NCI-H1417 (cell line): Measurements from ENCODE around the gene PDE6C.
A peak's percentile ranks its signal among the peaks of the same experiment; 100 is the strongest.

Source experiments
- DNase-seq, 3 experiments: peaks; one replicate each; lab custom pipeline; 2025; lab: John Stamatoyannopoulos, UW

The PDE6C gene

GRCh38 chr10:93594518-93594917, 17.8 kb upstream of the PDE6C start:
- no peak for DNase-seq

DNA sequence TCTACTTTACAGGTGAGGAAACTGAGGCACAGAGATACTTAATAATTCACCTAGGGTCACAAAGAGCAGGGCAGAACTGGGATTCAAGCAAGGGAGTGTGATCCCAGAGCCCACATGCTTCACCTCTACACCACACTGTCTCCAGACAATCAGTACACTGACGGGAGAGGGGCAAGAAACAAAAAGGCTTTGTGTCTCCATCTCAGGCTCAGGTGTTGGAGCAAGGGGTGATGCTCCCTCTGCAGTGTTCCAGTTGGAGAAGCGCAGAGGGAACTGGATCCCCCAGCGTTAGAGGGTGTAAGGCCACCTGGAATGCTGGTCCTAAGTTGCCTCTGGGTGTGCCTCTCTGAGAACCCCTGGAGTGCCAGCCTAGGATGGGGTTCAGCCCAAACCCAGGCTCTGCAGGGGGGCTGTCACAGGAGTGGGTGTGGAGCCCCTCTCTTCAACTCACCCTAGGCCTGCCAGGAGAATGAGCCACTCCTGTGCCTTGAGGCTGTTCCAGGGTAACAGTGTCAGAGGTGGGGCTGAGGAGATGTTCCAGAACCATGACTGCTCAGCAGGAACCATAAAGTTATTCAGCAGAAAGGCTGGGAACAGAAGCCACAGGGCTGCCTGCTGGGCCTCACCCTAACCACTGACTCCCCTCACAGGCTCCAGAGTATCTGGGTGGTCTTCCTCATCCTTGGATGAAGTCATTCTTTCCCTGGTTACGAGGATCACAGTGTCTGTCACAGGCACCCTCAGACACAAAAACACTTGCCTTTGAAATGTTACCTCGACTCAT, 16.8 kb upstream of the PDE6C start:
- DNase-seq, result no peak

DNA sequence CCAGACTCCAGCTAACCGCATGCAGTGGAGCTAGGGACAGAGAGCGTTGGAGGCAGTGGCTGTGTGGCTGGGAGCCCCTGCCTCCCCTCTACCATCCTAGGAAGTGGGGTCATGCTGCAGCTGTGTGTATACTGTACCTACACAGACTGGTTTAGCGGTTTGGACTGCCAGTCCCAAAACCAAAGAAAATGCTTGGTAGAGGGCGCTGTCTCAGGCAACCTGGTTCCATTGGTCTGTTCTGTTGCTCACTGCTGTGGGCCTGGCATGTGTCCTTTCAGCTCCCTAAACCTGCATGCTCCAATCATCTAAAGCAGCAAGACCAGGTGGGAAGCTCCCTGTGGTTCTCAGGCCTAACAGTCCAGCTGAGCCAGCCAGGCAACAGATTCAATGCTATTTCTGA, 15.8 kb upstream of the PDE6C start:
- no peak for DNase-seq

DNA sequence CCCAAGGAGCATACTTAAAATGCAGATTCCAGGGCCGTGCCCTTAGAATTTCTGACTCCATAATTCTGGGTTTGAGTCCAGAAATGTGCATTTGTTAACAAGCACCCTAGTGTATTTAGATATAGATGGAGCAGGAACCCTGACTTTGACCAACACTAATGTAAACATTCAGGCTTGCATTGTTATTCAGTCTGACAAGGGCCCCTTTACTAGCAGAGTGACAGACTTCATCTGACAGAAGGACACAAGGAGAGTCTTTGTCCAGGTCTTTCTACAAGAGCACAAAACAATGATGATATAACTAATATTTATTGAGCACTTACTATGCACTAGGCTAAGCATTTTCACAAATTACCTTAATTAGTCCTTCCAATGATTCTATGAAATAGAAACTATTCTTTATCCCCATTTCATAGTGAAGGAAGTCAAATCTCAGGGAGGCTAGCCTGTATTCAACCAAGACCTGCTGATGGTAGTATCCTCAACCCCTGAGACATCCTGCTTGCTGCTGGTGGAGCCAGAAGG, 15.2 kb upstream of the PDE6C start:
- DNase-seq, result no peak

DNA sequence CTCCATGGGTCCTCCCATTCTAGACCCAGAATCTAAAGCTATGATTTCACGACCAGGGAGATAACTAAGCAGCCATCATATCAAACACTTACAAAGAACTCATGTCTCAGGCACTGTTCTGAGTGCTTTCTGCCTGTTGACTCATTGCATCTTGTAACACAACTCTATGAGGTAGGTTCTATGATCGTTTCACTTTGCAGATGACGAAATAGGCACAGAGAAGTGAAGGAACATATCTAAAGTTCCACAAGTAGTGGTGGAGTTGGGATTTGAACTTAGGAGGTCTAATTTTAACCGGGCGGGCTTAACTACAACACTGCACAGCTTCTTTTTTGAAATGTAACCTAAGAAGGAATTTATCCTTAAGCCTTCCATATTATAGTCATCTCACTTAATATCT, 14.2 kb upstream of the PDE6C start:
- no peak for DNase-seq

DNA sequence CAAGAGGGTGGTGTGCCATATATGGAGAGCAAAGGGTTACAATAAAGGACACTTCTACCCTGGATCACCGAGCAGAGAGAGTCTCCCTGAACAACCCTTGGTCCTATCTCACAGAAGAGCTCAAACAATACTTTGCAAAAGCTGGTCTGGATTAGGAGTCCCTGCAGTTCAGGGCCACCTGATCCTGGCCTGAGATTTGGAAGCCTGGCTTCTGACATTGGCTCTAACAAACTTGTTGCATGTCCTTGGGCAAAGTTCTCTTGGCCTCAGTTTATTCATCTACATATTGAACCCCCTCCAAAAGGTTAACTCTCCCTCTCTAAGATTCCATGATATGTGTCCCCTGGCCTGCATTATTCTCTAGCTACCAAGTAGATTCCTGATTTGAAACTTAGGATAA, 13.0 kb upstream of the PDE6C start:
- no peak for DNase-seq

GRCh38 chr10:93599778-93600177, 12.6 kb upstream of the PDE6C start:
- DNase-seq, result no peak

- DNase-seq, result peak in 1 of 3 experiments; percentile 11
These were observed 11.7 kb upstream of the PDE6C start for GRCh38 chr10:93600446-93601145.

DNA sequence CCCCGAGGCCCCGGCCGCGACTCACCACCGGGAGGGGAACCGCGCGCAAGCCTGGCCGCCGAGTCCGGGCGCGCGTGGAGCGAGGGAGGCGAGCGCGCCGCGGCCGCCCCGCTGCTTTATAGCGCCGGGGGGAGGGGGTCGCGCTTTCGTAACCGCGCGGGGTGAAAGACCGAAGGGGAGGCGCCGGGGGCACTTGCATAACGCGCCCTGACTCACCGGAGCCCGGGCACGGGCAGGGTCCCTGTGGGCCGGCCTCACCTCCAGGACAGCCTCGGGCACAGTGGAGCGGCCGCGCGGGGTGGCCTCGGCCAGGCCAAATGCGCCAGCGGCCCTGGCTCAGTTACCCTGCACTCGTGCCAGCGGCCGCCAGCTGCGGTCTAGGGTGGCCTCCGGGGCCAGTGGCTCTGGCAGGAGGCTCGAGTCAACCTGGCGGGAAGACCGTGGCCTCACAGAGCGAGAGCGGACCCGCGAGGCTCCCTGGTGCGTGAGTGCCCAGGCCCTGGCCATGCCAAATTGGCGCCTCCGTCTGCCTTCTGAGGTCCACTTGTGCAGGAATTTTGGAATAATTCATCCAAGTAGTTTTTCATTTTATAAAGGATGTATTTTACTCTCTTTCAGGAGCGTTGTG, 11.1 kb upstream of the PDE6C start, which contains the start of gene RBP4:
Gene RBP4, minus strand, starts transcription at position 90 of the 628 bp plus-strand sequence. CDS start 207 bp downstream, outside the sequence.
- peak in 2 of 3 experiments; percentile 8 to 22 for DNase-seq

- DNase-seq, result no peak
These were observed 10.6 kb upstream of the PDE6C start for GRCh38 chr10:93601774-93602162.

- DNase-seq, result no peak
These were observed 9.3 kb upstream of the PDE6C start for GRCh38 chr10:93603023-93603422.

- peak in 2 of 3 experiments; percentile 4 to 59 for DNase-seq
These were observed 8.2 kb upstream of the PDE6C start for GRCh38 chr10:93604146-93604545.

GRCh38 chr10:93608421-93608820, 3.9 kb upstream of the PDE6C start:
- no peak for DNase-seq

- DNase-seq, result no peak
These were observed 789 bp downstream of the PDE6C start for GRCh38 chr10:93613126-93613525.

DNA sequence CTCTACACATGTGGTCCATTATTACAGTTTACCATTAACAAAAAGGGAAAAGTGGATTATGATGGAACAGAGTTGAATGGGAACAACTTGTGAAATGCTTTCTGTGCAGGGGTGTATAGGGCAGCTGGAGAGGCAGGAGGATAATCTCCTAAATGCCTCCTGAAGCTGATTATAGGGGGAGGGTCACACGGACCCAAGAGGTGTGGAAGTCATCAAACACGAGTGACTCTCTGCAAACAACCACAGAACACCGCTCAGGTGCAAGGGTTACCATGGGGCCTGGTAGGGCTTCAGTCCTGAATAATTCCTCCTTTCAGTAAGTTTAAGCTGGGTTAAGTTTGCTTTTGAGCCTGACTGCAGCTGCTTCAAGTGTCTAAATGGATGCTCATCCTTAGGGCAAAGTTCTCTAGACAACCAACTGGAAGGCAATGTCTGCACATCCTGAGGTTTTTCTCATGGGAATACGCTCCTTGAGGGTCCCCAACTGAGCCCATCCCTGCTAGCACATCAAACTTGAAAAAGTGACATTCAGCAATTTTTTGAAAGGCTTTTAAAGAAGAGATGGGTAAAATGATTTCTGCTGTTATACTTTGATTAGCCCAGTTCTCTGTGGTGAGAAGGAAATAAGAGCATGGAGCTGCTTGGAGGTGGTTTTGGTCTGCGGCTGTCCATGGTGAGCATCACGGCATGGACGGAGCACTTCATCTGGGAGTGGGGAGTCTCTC, 1.9 kb downstream of the PDE6C start:
- no peak for DNase-seq

GRCh38 chr10:93615576-93616235, 3.4 kb downstream of the PDE6C start:
- DNase-seq, result no peak

GRCh38 chr10:93620925-93621324, 8.6 kb downstream of the PDE6C start:
- no peak for DNase-seq

DNA sequence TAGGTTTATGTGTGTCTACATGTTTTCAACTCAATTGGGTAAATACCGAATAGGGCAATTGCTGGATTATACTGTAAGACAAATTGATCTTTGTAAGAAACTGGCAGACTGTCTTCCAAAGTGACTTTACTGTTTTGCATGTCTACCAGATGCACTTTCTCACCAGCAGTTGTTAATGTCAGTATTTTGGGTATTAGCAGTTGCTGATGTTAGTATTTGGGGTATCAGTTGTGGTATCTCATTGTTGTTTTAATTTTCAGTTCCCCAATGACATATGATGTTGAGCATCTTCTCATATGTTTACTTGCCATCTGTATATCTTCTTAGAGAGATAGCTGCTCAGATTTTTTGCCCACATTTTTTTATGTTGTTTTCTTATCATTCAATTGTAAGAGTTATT, 10.6 kb downstream of the PDE6C start:
- no peak for DNase-seq

GRCh38 chr10:93628858-93629257, 16.5 kb downstream of the PDE6C start:
- no peak for DNase-seq

DNA sequence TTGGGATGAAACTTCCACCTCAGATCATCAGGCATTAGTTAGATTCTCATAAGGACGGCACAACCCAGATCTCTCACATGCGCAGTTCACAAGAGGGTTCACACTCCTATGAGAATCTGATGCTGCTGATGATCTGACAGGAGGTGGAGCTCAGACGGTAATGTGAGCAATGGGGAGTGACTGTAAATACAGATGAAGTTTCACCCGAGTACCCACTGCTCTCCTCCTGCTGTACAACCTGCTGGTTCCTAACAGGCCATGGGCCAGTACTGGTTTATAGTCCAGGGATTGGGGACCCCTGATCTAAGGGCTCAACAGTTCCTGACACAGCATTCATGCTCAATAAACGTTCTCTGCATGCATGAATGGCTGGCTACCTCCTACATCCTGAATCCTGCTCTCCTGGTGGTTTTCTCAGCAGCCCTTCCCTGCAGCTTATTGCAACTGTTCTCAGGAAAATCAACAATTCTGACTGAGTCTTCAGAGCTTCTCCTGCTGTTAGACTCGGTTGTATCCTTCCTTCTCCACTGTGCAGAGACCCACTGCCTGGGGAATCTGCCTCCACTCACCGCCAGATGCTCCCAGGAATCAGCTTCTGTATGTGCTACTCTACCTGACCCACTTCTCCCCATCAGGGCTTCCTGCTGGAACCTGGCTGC, 17.4 kb downstream of the PDE6C start:
- DNase-seq, result no peak
